Transverse colon (tissue), 3 donors: ENCODE results near the gene ISYNA1.

Experiments used
- CTCF ChIP-seq, 5 experiments: fragments of 200-600 bp in 3 of 5; fragments of 450-650 bp in 2 of 5; sonication (generic) in 3 of 5; IDR thresholded peaks; 1 replicate in 2 of 5; 2 replicates in 3 of 5; pipeline ENCODE4 v1.5.1; 2016 to 2017; ENCODE audit warnings: antibody characterized with exemption in 5 of 5, inconsistent platforms in 3 of 5, mild to moderate bottlenecking in 2 of 5, moderate library complexity in 1 of 5
- EP300 ChIP-seq: sonication (generic); formaldehyde crosslinking; IDR thresholded peaks from one replicate; pipeline ENCODE4 v1.6.1; 2017; ENCODE audit warnings: antibody characterized with exemption, low read depth
- POLR2A ChIP-seq: fragments of 450-650 bp; IDR thresholded peaks from one replicate; pipeline ENCODE4 v1.6.1; 2016; ENCODE audit warnings: antibody characterized with exemption, mild to moderate bottlenecking, moderate library complexity

DNA sequence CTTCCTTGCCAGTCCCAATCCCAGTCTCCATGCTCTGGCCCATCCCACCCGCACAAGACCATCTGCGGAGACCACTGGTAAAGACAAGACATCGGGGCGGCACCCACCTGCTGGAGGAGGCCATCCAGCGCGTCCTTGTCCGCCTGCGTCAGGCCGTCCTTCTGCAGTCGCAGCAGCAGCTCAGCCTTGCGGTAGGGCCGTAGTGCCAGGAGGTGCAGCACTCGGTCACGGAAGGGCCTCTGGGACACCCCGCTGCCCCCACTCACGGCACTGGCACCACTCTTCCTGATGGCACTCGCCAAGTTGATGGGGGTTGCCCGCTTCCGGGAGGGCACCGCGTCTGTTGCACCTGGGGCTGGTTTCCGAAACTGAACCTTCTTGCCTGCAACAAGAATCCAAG is 23.5 kb upstream of the ISYNA1 start:
- TF ChIP-seq CTCF (IDR thresholded peaks at IDR 0.05) = no peak
- TF ChIP-seq POLR2A = no peak
- no peak for TF ChIP-seq EP300
